HepG2 (cell line): ENCODE results near the gene ADAD2.

Source experiments
- CERS6 ChIP-seq: sonication (generic); formaldehyde crosslinking; IDR thresholded peaks from 2 replicates; pipeline ENCODE4 v1.5.0; 2020; ENCODE audit warnings: missing genetic modification reagents
- CTCF ChIP-seq: sonication (generic); formaldehyde crosslinking; IDR thresholded peaks from 2 replicates; pipeline ENCODE4 v1.5.0; 2020; ENCODE audit warnings: mild to moderate bottlenecking, missing genetic modification reagents, moderate library complexity
- GMEB1 ChIP-seq: sonication (generic); formaldehyde crosslinking; IDR thresholded peaks from 2 replicates; pipeline ENCODE4 v1.5.1; 2020; ENCODE audit warnings: missing genetic modification reagents, mild to moderate bottlenecking, borderline replicate concordance
- GRHL1 ChIP-seq: sonication (generic); formaldehyde crosslinking; conservative IDR thresholded peaks from 2 replicates; pipeline ENCODE4 v1.8.0; 2022; ENCODE audit warnings: missing genetic modification reagents
- HCFC1 ChIP-seq: fragments of 150-350 bp; IDR thresholded peaks from 2 replicates; pipeline ENCODE4 v1.6.1; 2014; ENCODE audit warnings: low read depth, low read length
- MAX ChIP-seq: IDR thresholded peaks from 2 replicates; pipeline ENCODE4 v1.6.1; 2012; ENCODE audit warnings: inconsistent platforms
- MBD4 ChIP-seq: IDR thresholded peaks from 2 replicates; pipeline ENCODE4 v1.6.1; 2012; ENCODE audit warnings: low read length, inconsistent platforms, borderline replicate concordance
- PCBP1 ChIP-seq: fragments of 200-400 bp; formaldehyde crosslinking; IDR thresholded peaks from 2 replicates; pipeline ENCODE4 v1.6.1; 2017; ENCODE audit warnings: mild to moderate bottlenecking, low read depth, low read length, borderline replicate concordance
- POLR2A ChIP-seq, 2 experiments: IDR thresholded peaks; 2 replicates each; pipeline ENCODE4 v1.6.1; 2011; ENCODE audit warnings: low read depth in 2 of 2, low read length in 2 of 2, mild to moderate bottlenecking in 1 of 2, moderate library complexity in 1 of 2; ENCODE audit not compliant: insufficient read depth in 1 of 2
- SRSF1 ChIP-seq: fragments of 200-400 bp; formaldehyde crosslinking; optimal IDR thresholded peaks from 2 replicates; pipeline ENCODE3; 2017; ENCODE audit warnings: mild to moderate bottlenecking, low read depth, low read length, moderate library complexity
- ZNF503 ChIP-seq: sonication (generic); formaldehyde crosslinking; IDR thresholded peaks from 2 replicates; pipeline ENCODE4 v1.4.0; 2020; ENCODE audit warnings: missing genetic modification reagents
- ZNF740 ChIP-seq: sonication (generic); formaldehyde crosslinking; IDR thresholded peaks from 2 replicates; pipeline ENCODE4 v1.4.0; 2020; ENCODE audit warnings: missing genetic modification reagents
- ZNF772 ChIP-seq: sonication (generic); formaldehyde crosslinking; IDR thresholded peaks from 2 replicates; pipeline ENCODE4 v1.5.0; 2020; ENCODE audit warnings: mild to moderate bottlenecking, missing genetic modification reagents

GRCh38 chr16:84150926-84151325 is 40.0 kb upstream of the ADAD2 start:
- TF ChIP-seq POLR2A (IDR thresholded peaks at IDR 0.05; ENCODE audit: insufficient read depth in 1 of 2, low read depth in 2 of 2, low read length in 2 of 2) (no peak), SRSF1 (no peak), CERS6 (CRISPR knock-in tag) (no peak), GRHL1 (CRISPR knock-in tag) (no peak), PCBP1 (no peak), CTCF (no peak), HCFC1 (no peak), MAX (no peak), GMEB1 (no peak), ZNF772 (CRISPR knock-in tag) (no peak), ZNF740 (CRISPR knock-in tag) (no peak), MBD4 (no peak), ZNF503 (no peak)
